Measurements from ENCODE around the gene MZF1.
A peak's percentile ranks its signal among the peaks of the same experiment; 100 is the strongest.

MZF1 gene

GRCh38 chr19:58554494-58555368, 18.4 kb downstream of the MZF1 start, which contains the start of gene CHMP2A:
TSS of gene CHMP2A (minus strand) at chr19:58555105. CDS start at chr19:58554212, 893 bp downstream.
- H3K4me1 ChIP-seq (ENCODE audit: control insufficient read depth in 1 of 2, insufficient read depth in 1 of 2, low read depth in 1 of 2, low read length in 1 of 2) = peaks cover 43 to 47% of the 10 kb centered on the region in 2 experiments
- no peaks in the 10 kb centered on the region for H3K9me3 ChIP-seq
- peak; percentile 36 for TF ChIP-seq CTCF (IDR thresholded peaks at IDR 0.05)
- H3K27me3 ChIP-seq = no peaks in the 10 kb centered on the region
- H3K36me3 ChIP-seq = peaks cover 64% of the 10 kb centered on the region
- H3K27ac ChIP-seq = peak within 1 kb of the TSS; percentile 100
- H3K4me3 ChIP-seq (ENCODE audit: low read depth in 1 of 2, low read length in 1 of 2) = peak within 1 kb of the TSS; percentile 84 to 95

GRCh38 chr19:58553799-58554493, 19.2 kb downstream of the MZF1 start:
- Histone ChIP-seq H3K4me1 (ENCODE audit: control insufficient read depth in 1 of 2, insufficient read depth in 1 of 2, low read depth in 1 of 2, low read length in 1 of 2) (peaks cover 38 to 41% of the 10 kb centered on the region in 2 experiments), H3K36me3 (peaks cover 72% of the 10 kb centered on the region), H3K27ac (peak overlapping the region; percentile 100), H3K9me3 (no peaks in the 10 kb centered on the region), H3K4me3 (ENCODE audit: low read depth in 1 of 2, low read length in 1 of 2) (peak overlapping the region; percentile 84 to 95), H3K27me3 (no peaks in the 10 kb centered on the region)
- no peak for TF ChIP-seq CTCF (IDR thresholded peaks at IDR 0.05)

- Histone ChIP-seq H3K27me3 (no peaks in the 10 kb centered on the region), H3K36me3 (peaks cover 85% of the 10 kb centered on the region), H3K4me1 (ENCODE audit: control insufficient read depth in 1 of 2, insufficient read depth in 1 of 2, low read depth in 1 of 2, low read length in 1 of 2) (peaks cover 36 to 37% of the 10 kb centered on the region in 2 experiments), H3K4me3 (ENCODE audit: low read depth in 1 of 2, low read length in 1 of 2) (no peak overlapping the region), H3K9me3 (no peaks in the 10 kb centered on the region), H3K27ac (peak overlapping the region; percentile 52)
- no peak for TF ChIP-seq CTCF (IDR thresholded peaks at IDR 0.05)
Measured at GRCh38 chr19:58552655-58553054, 20.5 kb downstream of the MZF1 start.

- Histone ChIP-seq H3K27me3 (no peaks in the 10 kb centered on the region), H3K4me1 (ENCODE audit: control insufficient read depth in 1 of 2, insufficient read depth in 1 of 2, low read depth in 1 of 2, low read length in 1 of 2) (peaks cover 28 to 35% of the 10 kb centered on the region in 2 experiments), H3K36me3 (peaks cover 86% of the 10 kb centered on the region), H3K9me3 (no peaks in the 10 kb centered on the region), H3K4me3 (ENCODE audit: low read depth in 1 of 2, low read length in 1 of 2) (no peak overlapping the region), H3K27ac (peak overlapping the region; percentile 52)
- TF ChIP-seq CTCF (IDR thresholded peaks at IDR 0.05) = no peak
Measured at GRCh38 chr19:58551577-58552471, 21.3 kb downstream of the MZF1 start.

DNA sequence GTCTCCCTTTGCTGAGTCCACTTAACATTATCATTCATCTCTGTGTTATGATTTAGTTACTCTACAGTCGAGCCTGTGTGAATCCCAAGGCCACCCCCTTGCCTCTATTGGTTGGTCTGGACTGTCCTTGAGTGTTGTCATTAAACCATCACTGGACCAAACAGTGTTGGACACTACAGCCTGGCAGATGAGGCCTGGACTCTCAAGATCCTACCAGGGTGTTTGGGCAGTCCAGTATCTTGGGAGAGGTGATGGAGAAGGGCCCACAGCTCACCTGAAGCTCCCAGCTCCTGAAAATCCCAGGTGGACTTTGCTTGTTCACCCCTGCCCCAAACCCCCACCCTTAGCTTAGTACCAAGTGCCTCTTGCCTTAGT, 22.0 kb downstream of the MZF1 start:
- Histone ChIP-seq H3K36me3 (peaks cover 79% of the 10 kb centered on the region), H3K27ac (peak overlapping the region; percentile 51), H3K27me3 (no peaks in the 10 kb centered on the region), H3K4me1 (ENCODE audit: control insufficient read depth in 1 of 2, insufficient read depth in 1 of 2, low read depth in 1 of 2, low read length in 1 of 2) (peaks cover 27 to 35% of the 10 kb centered on the region in 2 experiments), H3K9me3 (no peaks in the 10 kb centered on the region), H3K4me3 (ENCODE audit: low read depth in 1 of 2, low read length in 1 of 2) (no peak overlapping the region)
- TF ChIP-seq CTCF (IDR thresholded peaks at IDR 0.05) = no peak
